RKO (cell line): ENCODE results near the gene GOLGA2.
A peak's percentile ranks its signal among the peaks of the same experiment; 100 is the strongest.
"Not testable (repeated sequence)": the region's sequence is repeated elsewhere in the genome, so short reads cannot be mapped to it uniquely, and the experiment has no call there.

Source experiments
- DNase-seq: peaks from one replicate; pipeline ENCODE4 v3.0.0-alpha.2; 2016; ENCODE audit warnings: low spot score

The GOLGA2 gene

DNA sequence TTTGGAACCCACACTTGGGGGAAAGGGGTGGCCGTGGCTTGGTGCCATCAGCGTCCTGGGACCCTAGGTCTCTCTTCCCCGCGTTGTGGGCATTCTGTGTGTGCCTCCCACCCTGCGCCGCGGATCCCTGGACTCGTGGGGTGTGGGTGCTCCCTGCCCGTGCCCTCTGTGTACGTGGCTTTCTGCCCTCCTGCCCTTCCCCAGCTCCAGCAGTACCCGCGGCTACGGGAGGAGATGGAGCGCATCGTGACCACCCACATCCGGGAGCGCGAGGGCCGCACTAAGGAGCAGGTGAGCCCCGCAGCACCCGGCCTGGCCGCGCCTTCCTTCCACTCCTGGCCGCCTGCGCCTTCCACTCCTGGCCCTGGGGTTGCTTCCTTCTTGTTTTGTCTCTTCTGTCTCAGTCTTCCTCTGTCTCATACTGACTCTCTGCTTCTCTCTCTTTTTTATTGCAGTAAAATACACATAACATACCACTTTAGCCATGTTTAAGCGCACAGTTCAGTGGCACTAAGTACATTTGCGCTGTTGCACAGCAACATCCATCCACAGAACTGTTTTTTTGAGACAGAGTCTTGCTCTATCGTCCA, 41.9 kb downstream of the GOLGA2 start:
- no peak for DNase-seq

- DNase-seq, result no peak
Measured at GRCh38 chr9:128232528-128233428, 43.0 kb downstream of the GOLGA2 start.

GRCh38 chr9:128231638-128232527, 43.9 kb downstream of the GOLGA2 start:
- no peak for DNase-seq

DNA sequence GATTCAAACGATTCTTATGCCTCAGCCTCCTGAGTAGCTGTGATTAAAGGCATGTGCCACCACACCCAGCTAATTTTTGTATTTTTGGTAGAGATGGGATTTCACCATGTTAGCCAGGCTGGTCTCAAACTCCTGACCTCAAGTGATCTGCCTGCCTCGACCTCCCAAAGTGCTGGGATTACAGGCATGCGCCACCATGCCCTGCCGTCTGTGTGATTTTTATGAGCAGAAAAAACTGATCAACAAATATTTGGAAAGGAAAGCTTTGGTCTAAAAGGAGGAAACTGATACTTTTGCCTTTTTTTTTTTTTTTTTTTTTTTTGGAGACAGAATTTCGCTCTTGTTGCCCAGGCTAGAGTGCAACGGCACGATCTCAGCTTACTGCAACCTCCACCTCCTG, 44.9 kb downstream of the GOLGA2 start:
- DNase-seq, result not testable (repeated sequence)

- no peak for DNase-seq
Measured at GRCh38 chr9:128226412-128226801, 49.4 kb downstream of the GOLGA2 start.

DNA sequence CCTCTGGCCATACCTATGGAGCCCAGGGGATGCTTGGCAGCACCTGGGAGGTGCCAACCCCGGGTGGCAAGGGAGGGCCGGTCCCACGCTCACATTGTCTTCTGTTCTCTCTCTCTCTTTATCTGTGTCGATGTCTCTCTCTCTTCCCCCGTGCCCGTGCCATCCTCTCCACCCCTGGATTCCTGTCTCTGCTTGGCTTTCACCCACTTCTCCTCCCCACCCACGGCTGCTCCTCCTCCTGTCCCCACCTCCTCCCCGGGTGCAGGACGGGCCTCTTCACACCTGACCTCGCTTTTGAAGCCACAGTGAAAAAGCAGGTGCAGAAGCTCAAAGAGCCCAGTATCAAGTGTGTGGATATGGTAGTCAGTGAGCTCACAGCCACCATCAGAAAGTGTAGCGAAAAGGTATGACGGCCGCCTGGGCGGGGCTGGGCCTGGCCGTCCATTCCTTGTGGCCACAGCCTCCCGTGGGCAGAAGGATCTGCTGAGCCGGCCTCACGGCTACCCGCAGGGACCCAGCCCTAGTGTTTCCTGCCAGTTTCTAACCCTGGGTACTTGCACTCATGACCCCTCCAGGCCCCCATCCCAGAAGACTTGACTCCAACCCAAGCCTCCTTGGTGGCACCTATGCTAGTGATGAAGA, 49.9 kb downstream of the GOLGA2 start:
- DNase-seq, result no peak

- no peak for DNase-seq
Measured at GRCh38 chr9:128224877-128225276, 50.9 kb downstream of the GOLGA2 start.

DNA sequence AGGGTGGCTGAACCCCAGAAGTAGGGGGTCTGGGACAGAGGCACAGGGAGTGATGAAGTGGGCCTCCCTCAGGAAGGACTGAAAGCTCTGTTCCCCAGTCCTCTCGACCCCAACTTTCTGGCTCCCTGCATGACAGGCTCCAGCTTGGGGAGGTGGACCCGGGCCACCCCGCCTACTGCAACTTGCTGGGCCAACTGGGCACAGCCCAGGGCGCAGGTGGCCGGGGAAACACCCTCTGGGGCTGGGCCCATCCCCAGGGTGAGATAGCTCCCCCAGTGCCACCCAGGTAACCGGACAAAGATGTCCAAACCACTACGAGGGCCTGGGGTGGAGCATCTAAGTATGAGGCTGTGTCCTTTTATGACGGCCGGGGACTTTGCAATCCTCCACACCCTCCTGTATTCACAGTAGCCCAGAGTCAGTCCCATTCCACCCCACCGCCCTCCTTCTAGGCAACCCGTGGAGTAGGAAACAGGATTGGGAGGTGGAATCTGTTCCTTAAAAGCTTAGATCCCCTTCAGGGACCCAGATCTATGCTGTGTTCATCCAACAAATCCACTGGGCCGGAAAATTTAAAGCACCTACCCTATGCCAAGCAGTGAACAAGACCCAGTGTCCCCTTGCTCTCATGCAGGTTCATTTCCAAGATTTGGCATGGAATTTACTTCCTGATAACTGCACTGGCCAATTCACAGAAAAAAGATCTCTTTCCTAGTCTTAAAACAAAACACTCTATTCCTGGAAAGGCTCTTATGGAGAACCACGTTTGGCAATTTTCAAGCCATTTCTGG, 52.7 kb downstream of the GOLGA2 start:
- DNase-seq, result no peak

GRCh38 chr9:128222026-128222425, 53.8 kb downstream of the GOLGA2 start:
- no peak for DNase-seq

DNA sequence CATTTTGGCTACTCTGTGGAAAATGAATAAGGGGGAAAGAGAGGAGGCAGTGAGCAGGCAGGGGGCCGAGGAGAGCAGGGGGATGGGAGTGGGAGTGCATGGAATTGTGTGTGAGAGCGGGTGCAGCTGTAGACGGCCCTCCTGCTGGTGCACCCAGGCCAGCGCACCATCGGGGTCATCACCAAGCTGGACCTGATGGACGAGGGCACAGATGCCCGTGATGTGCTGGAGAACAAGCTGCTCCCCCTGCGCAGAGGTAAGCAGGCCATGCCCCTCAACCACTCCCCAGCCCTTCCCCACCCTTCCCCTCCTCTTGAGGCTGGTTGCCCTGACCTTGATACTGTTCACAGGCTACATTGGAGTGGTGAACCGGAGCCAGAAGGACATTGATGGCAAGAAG, 56.0 kb downstream of the GOLGA2 start:
- DNase-seq, result no peak

- DNase-seq, result peak; percentile 99
Measured at GRCh38 chr9:128218518-128219389, 57.1 kb downstream of the GOLGA2 start.

DNA sequence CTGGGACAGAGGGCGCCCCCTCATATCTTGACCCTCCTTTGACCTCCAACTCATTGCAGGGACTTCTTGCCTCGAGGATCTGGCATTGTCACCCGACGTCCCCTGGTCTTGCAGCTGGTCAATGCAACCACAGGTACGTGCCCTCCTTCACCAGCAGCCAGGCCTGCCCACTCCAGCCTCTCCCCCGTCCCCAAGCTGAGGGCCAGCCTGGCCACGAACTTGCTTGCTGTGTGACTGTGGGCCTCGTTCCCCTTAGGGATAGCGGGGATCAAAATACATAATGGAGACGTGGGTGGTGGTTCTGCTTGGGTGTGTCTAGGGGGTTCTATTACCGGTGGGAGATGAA, 57.7 kb downstream of the GOLGA2 start:
- no peak for DNase-seq

- DNase-seq, result no peak
Measured at GRCh38 chr9:128216781-128217553, 58.8 kb downstream of the GOLGA2 start.

- DNase-seq, result no peak
Measured at GRCh38 chr9:128215491-128216409, 60.1 kb downstream of the GOLGA2 start.

DNA sequence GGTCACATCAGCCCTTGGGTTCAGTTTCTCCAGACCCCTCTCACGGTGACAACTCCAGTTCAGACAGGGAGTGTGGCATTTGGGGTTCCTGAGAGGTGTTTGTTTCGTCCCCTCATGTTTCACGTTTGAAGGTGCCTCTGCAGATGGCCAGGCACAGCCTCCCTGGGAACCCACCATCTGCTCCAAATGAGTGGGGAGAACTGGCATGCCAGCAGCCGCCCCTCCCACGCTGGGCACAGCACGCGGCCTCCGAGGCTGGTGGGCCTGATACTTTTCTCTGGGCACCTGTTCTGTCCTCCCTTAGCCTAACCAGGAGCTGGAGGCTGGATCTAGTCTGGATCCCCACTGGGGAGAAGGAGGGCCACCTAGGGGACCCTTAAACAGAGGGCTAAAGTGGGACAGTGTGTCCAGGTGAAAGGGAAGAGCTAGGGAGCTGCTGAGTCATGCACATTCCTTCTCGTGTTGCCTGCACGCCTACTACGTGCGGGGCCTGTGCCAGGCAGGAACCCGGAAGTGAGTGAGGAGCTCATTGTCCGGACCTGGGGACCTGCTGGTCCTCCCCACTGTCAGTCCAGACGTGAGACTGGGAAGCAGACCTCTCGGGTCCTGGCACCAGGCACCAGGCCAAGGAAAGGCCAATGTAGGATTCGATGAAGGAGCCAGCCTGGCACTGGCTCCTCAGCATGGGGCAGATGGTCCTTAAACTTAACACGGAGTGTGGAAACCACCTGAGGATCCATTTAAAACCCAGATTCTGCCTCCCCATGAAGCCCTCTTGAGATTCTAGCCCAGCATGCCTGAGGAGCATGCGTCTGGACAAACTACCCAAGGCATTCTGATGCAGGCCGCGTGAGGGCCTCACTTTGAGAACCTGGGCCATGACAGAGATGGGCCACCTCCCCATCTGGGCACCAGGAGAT, 61.0 kb downstream of the GOLGA2 start:
- no peak for DNase-seq

DNA sequence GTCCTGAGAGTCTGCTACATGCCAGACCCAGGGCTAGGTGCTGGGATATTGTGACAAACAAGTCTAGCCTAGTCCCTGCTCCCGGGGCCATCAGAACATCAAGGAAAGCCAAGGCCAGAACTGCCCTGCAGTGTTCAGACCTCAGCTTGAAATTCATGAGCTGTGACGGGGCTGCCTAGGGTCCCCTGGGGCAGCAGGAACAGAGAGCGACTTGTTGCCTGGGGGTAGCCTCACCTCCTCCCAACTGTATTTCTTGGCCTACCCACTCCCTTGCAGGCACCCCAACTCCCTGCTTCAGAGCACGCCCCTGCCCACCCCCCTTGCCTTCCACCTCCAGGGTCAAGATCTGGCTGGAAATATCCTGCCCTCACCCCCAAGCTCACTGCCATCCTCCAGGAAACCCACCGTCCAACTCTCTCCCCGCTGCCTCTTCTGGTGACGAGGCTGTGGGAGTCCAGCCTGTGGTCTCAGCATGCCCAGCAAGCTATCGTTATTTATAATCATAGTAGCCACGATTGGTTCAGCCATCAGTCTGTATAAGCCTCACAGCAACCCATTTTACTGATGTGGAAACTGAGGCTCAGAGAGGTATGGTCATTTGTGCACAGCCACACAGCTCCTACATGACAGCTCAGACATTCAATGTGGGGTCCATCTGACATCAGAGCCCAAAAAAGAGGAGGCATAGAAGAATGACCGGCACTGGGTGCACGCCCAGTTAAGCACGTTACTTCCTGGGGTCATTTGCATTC, 61.9 kb downstream of the GOLGA2 start:
- DNase-seq, result no peak

DNA sequence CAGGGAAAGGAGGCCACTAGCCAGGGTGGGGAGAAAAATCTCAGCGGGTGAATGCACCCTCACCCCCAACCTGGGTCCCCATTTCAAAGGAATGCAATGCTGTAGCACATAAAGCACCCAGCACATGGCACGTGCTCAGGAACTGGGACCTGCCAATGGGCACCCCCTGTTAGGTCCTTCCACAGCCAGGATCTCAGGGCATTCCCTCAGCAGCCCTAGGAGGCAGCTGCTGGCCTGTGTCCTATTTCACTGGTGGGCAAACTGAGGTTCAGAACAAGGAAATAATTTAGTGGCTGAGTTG, 63.9 kb downstream of the GOLGA2 start:
- no peak for DNase-seq
